22Rv1 (cell line): ENCODE results near the gene SLC22A5.

Experiments
- H3K27ac ChIP-seq: fragments of 450-650 bp; 2 replicates; pipeline ENCODE4 v1.5.1; 2017
- ZFX ChIP-seq: fragments of 450-650 bp; IDR thresholded peaks from 2 replicates; pipeline ENCODE4 v1.6.1; 2017; ENCODE audit warnings: antibody characterized with exemption, borderline replicate concordance
- TF ChIP-seq, protein P1 (sequence below): fragments of 450-650 bp; IDR thresholded peaks from 2 replicates; pipeline ENCODE4 v1.5.1; 2017; ENCODE audit warnings: mild to moderate bottlenecking

The SLC22A5 gene

DNA sequence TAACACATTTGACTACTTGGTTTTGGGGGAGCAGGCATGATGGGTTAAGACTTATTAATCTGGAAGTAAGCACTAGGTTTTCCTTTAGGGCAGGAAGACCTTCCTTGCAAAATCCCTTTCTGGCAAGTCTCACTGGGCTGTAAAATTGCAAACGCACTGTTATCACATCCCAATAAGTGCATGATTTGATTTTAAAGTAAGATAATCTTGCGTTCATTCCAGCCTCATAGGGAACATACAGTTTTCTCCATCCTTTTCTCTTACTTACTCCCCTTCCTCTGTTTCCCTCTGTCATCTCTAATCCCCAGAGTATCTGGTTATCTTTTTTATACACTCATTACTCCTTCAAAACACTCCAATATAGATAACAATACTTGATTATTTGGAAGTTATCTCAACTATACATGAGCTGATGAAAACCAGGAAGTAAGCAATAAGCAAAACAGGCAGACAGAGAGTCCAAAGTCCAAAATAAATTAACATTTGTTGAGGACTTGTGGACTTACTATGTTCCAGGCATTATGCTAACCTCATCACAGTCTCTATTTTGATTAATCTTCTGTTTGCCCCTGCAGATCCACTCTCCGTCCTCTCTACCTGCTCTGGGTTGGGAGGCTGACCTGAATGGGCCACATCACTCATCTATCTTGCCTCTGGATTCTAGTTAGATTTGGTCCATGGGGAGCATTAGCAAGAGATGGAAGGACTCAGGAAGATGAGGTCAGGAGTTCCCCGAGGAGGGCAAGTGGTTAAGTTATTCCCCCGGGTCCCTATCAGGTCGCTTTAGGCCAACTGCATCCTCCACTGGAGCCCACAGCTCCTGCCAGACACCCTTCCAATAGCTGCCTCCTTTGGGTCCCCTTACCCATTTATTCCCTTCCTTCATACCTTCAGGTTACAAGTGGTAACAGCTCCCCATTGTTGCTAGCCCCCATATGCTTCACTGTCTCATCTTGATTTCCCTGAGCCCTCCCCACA lies 60.2 kb downstream of the SLC22A5 start:
- TF ChIP-seq, protein P1, sequence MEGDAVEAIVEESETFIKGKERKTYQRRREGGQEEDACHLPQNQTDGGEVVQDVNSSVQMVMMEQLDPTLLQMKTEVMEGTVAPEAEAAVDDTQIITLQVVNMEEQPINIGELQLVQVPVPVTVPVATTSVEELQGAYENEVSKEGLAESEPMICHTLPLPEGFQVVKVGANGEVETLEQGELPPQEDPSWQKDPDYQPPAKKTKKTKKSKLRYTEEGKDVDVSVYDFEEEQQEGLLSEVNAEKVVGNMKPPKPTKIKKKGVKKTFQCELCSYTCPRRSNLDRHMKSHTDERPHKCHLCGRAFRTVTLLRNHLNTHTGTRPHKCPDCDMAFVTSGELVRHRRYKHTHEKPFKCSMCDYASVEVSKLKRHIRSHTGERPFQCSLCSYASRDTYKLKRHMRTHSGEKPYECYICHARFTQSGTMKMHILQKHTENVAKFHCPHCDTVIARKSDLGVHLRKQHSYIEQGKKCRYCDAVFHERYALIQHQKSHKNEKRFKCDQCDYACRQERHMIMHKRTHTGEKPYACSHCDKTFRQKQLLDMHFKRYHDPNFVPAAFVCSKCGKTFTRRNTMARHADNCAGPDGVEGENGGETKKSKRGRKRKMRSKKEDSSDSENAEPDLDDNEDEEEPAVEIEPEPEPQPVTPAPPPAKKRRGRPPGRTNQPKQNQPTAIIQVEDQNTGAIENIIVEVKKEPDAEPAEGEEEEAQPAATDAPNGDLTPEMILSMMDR: no peak
- no peak for TF ChIP-seq ZFX
- peak overlapping the region; percentile 62 for H3K27ac ChIP-seq

DNA sequence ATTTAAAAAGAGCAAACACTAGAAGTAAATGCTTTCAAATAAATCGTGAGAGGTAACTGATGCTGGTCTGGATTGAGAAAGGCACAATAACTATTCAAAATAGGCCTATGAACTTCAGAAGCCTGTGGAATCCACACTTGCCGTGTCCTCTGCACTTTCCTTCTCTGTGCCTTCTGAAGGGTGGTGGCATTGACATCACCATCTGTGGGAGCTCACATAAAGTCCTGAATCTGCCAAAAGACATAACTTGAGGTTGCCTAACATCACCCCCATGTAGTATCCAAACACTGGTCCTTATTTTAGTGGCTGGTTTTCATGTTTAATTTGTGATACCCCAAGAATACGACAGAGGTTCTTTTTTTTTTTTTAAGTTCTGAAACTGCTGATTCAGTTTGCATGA lies 61.2 kb downstream of the SLC22A5 start:
- TF ChIP-seq, protein P1: no peak
- TF ChIP-seq ZFX: no peak
- H3K27ac ChIP-seq: no peak overlapping the region

DNA sequence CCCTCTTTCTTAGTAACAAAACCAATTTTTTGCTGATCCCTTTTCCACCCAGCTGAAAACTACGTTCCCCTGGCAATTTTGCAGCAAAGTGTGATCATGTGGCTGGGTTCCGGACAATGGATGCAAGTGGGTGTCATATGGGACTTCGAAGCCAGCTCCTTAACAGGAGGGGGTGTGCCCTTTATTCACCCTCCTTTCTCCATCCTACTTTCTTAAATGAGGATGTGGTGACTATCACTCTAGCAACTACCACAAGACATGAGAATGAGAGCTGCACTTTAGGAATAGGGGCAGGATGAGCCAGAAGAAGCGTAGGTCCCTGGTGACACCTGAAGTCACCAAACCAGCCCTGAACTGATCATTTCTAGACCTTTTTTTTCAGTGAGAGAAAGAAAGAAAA lies 62.1 kb downstream of the SLC22A5 start:
- no peak overlapping the region for H3K27ac ChIP-seq
- TF ChIP-seq, protein P1: no peak
- no peak for TF ChIP-seq ZFX

DNA sequence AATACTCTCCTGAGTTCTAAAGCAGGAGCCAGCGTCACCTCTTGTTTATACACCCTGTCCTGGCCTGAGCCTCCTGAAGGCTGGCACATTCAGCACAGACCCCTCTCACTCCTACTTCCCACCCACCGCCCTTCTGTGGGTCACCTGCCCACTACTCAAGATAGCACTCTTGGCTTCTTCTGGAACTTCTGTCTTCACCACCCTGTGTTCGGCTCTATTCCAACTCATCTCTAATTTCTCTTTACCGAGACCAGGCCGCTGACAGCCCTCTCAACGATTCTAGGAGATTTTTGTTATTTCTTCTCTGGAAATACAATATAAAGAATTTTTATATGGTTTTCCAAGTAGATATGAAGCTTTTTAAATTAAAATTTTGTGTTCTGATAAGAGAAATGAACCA lies 63.6 kb downstream of the SLC22A5 start:
- TF ChIP-seq, protein P1: no peak
- no peak for TF ChIP-seq ZFX
- no peak overlapping the region for H3K27ac ChIP-seq

DNA sequence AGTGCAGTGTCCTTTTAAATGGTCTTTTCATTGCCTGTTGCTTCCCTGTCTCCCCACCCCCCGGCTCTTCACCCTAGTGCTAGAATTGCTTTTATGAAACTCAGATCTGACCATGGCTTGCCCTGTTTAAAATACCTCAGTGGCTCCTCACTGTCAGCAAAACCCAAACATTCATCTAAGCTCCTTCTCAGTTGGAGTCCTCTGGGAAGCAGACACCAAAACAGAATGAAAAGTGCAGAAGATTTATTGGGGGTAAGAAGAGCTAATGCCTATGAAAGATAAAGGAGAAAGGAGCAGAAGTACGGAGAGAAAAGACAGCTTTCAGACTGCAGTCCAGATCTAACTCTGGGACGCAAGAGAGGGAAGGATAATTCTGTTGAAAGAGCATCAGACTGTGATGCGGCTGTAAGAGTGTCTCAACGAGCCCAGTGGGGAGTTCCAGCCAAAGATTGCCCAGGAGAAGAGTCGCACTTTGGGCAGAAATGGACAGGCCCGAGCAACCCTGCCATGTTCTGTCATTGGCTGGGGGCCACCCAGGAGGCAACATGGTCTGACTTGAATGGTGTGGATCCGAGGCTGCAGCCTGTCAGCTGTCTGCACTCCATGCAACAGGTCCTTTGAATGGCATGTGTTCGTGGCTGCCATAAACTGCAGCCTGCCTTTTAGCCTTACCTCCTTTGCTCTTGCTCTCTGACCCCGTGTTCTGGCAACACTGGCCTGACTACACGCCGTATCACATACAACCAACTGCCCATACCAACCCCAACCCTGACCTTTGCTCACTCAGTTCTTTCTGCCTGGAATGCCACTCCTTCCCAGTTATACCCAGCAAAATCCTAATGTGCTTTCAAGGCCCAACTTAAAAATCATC lies 65.1 kb downstream of the SLC22A5 start:
- H3K27ac ChIP-seq: no peak overlapping the region
- TF ChIP-seq ZFX: no peak
- TF ChIP-seq, protein P1: no peak

DNA sequence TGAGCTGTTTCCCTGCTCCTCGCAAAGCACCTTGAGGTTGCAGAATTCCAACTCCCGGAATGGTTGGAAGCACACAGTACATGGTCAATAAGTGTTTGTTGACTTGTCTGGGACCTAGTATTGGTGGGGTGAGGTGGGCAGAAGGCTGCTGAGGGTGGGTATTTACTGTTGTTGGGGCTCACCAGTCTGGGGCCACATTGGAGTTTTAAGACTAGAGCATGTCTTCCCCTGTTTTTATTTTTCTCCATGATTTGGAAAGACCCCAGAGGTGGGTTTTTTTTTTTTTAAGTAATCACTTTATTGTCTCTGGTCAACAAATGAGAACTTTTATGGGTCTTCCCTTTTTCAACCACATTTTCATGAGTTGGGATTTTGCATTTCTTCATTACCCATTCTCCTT lies 65.9 kb downstream of the SLC22A5 start:
- TF ChIP-seq, protein P1: no peak
- no peak for TF ChIP-seq ZFX
- no peak overlapping the region for H3K27ac ChIP-seq
